Stimulated activated CD4-positive, alpha-beta T cell treated with anti-CD3 and anti-CD28 coated beads, Interleukin-15, amount 100 ng/mL, for 24 hours (primary cell): ENCODE results near the gene FAM118A.
A peak's percentile ranks its signal among the peaks of the same experiment; 100 is the strongest.
"Not testable (repeated sequence)": the region's sequence is repeated elsewhere in the genome, so short reads cannot be mapped to it uniquely, and the experiment has no call there.

ENCODE experiments used
- DNase-seq: peaks from one replicate; pipeline ENCODE4 v3.0.0-alpha.2; 2020

Gene FAM118A

GRCh38 chr22:45334528-45334927 lies 24.8 kb downstream of the FAM118A start:
- no peak for DNase-seq

GRCh38 chr22:45335021-45335818 lies 25.5 kb downstream of the FAM118A start:
- no peak for DNase-seq

GRCh38 chr22:45335854-45336522 lies 26.3 kb downstream of the FAM118A start:
- no peak for DNase-seq

- no peak for DNase-seq
Observed at GRCh38 chr22:45336971-45337431, 27.3 kb downstream of the FAM118A start.

GRCh38 chr22:45337536-45337935 lies 27.8 kb downstream of the FAM118A start:
- no peak for DNase-seq

- no peak for DNase-seq
Observed at GRCh38 chr22:45338795-45339194, 29.1 kb downstream of the FAM118A start.

GRCh38 chr22:45340323-45340722 lies 30.6 kb downstream of the FAM118A start:
- DNase-seq: no peak

- peak; percentile 69 for DNase-seq
Observed at GRCh38 chr22:45341498-45341897, 31.8 kb downstream of the FAM118A start.

- no peak for DNase-seq
Observed at GRCh38 chr22:45343143-45343542, 33.4 kb downstream of the FAM118A start.

- DNase-seq: no peak
Observed at GRCh38 chr22:45344334-45344733, 34.6 kb downstream of the FAM118A start.

- DNase-seq: no peak
Observed at GRCh38 chr22:45349916-45350315, 40.2 kb downstream of the FAM118A start.

- no peak for DNase-seq
Observed at GRCh38 chr22:45351956-45352355, 42.2 kb downstream of the FAM118A start.

GRCh38 chr22:45352757-45353156 lies 43.0 kb downstream of the FAM118A start:
- not testable (repeated sequence) for DNase-seq

GRCh38 chr22:45353786-45354185 lies 44.1 kb downstream of the FAM118A start:
- no peak for DNase-seq

- DNase-seq: no peak
Observed at GRCh38 chr22:45357490-45357889, 47.8 kb downstream of the FAM118A start.

- no peak for DNase-seq
Observed at GRCh38 chr22:45358127-45358526, 48.4 kb downstream of the FAM118A start.

- no peak for DNase-seq
Observed at GRCh38 chr22:45359627-45360026, 49.9 kb downstream of the FAM118A start.

- DNase-seq: no peak
Observed at GRCh38 chr22:45366713-45367112, 57.0 kb downstream of the FAM118A start.

GRCh38 chr22:45373592-45373991 lies 63.9 kb downstream of the FAM118A start:
- not testable (repeated sequence) for DNase-seq

- DNase-seq: no peak
Observed at GRCh38 chr22:45376009-45376408, 66.3 kb downstream of the FAM118A start.

- DNase-seq: no peak
Observed at GRCh38 chr22:45376703-45377102, 67.0 kb downstream of the FAM118A start.

- no peak for DNase-seq
Observed at GRCh38 chr22:45381348-45381747, 71.6 kb downstream of the FAM118A start.

- DNase-seq: no peak
Observed at GRCh38 chr22:45389546-45389945, 79.8 kb downstream of the FAM118A start.
